ENCODE measurements around the gene CSRP3.

CSRP3 gene

DNA sequence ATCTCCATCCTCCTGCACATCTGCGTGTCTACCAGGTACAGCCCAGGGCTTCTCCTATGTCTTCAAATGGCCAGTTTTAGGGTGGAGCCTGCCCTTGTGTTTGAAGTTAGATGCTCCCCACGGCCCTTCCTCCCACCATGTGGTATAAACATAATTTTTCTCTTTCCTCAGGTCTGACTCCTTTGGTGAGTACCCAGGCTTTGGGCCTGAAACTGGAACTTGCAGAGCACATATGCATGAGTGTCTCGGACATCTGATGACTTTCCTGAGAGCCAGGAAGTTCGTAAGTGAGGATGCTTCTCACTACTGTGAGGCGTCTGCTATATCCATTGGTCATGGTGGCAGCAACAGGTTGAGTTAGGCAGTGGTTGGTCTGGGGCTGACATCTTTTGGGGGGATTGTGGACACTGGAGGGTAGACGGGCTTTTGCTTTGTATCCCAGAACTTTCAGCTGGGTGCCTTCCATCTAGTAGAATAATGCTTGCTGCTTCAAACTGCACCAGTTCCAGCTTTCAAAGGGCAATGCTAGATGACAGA lies 16.2 kb downstream of the CSRP3 start:
- Histone ChIP-seq H3K9me3 (ENCODE audit: control insufficient read depth, insufficient read depth, low read length) (no peaks in the 10 kb centered on the region), H3K27me3 (ENCODE audit: control insufficient read depth, insufficient read depth, low read length) (no peaks in the 10 kb centered on the region), H3K27ac (ENCODE audit: low read length) (no peak overlapping the region), H3K4me3 (ENCODE audit: low read length) (no peak overlapping the region), H3K36me3 (ENCODE audit: control insufficient read depth, insufficient read depth, low read length) (no peaks in the 10 kb centered on the region), H3K4me1 (ENCODE audit: control insufficient read depth, insufficient read depth, low read length) (no peaks in the 10 kb centered on the region)
- no CpG with 5 or more reads among the region's 6 CpGs for WGBS (ENCODE audit: insufficient coverage, insufficient read length)
- DNase-seq (ENCODE audit: low read depth, low spot score): no peak

DNA sequence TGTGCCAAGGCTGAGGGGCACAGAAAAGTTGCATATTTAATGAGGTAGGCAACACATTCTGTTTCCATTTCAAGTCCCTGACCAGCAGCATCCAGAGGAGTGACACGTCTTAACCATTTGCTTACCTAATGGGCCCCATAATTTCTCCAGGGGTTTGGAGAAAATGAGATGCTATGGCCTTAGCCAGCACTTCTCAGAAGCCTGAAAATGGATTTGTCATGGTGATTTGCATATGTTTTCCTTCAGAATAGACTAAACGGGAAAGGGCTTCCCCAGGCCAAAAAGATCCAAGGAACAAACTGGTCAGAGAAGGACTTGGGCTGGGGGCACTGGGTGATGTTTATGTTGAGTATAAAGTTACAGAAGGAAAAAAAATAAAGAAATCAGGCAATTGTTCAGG lies 16.7 kb downstream of the CSRP3 start:
- no CpG with 5 or more reads among the region's 2 CpGs for WGBS (ENCODE audit: insufficient coverage, insufficient read length)

DNA sequence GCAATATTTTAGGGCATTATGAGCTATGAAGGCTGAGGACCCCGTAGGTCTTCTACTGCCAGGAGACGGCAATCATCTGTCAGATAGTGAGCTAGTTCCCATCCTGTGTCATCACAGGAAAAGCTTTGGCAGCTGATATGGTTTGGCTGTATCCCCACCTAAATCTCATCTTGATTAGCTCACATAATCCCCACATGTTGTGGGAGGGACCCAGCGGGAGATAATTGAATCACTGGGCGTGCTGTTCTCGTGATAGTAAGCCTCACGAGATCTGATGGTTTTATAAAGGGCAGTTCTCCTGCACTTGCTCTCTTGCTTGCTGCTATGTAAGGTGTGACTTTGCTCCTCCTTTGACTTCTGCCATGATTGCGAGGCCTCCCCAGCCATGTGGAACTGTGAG lies 18.1 kb downstream of the CSRP3 start:
- Histone ChIP-seq H3K27me3 (ENCODE audit: control insufficient read depth, insufficient read depth, low read length) (no peaks in the 10 kb centered on the region), H3K9me3 (ENCODE audit: control insufficient read depth, insufficient read depth, low read length) (no peaks in the 10 kb centered on the region), H3K4me1 (ENCODE audit: control insufficient read depth, insufficient read depth, low read length) (no peaks in the 10 kb centered on the region), H3K36me3 (ENCODE audit: control insufficient read depth, insufficient read depth, low read length) (no peaks in the 10 kb centered on the region), H3K27ac (ENCODE audit: low read length) (no peak overlapping the region), H3K4me3 (ENCODE audit: low read length) (no peak overlapping the region)
- DNase-seq (ENCODE audit: low read depth, low spot score): no peak
- WGBS (ENCODE audit: insufficient coverage, insufficient read length): no CpG with 5 or more reads among the region's 7 CpGs

More for the DNA sequence above, 16.7 kb downstream of the CSRP3 start:
- Histone ChIP-seq H3K36me3 (ENCODE audit: control insufficient read depth, insufficient read depth, low read length) (no peaks in the 10 kb centered on the region), H3K4me3 (ENCODE audit: low read length) (no peak overlapping the region), H3K27me3 (ENCODE audit: control insufficient read depth, insufficient read depth, low read length) (no peaks in the 10 kb centered on the region), H3K9me3 (ENCODE audit: control insufficient read depth, insufficient read depth, low read length) (no peaks in the 10 kb centered on the region), H3K4me1 (ENCODE audit: control insufficient read depth, insufficient read depth, low read length) (no peaks in the 10 kb centered on the region), H3K27ac (ENCODE audit: low read length) (no peak overlapping the region)
- no peak for DNase-seq (ENCODE audit: low read depth, low spot score)

DNA sequence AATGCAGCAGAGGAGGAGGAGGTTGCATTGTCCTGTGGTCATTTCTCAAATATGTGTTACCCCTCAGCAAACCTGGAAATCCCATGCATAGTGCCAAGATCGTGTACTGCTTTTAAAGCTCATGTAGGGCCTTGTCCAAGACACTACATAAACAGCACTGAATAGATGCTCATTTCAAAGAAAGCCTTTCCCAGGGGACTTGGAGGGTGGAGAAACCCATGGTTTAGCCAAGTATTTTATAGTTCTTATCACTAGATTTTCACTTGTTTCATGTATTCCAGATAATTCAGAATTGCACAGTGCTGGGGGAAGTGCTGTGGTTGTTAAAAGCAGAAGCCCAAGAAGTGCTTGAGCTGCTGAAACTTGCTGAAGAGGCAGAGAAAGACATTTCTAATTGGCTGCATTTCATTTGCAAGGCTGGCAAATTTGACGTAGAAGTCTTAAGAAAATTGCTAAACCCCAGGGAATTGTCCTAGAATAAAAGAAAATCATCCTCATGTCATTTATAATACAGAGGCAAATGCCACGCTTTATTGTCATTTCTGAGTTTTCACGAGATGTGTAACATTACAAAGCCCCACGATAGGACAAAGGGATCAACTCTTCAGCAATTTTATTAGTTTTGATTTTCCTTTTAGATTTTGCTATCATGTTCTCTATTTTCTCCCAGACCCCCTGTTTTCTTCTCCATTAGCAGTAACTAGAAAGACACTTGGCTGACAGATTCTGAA lies 20.1 kb downstream of the CSRP3 start:
- H3K27ac ChIP-seq (ENCODE audit: low read length): no peak overlapping the region
- DNase-seq (ENCODE audit: low read depth, low spot score): no peak

DNA sequence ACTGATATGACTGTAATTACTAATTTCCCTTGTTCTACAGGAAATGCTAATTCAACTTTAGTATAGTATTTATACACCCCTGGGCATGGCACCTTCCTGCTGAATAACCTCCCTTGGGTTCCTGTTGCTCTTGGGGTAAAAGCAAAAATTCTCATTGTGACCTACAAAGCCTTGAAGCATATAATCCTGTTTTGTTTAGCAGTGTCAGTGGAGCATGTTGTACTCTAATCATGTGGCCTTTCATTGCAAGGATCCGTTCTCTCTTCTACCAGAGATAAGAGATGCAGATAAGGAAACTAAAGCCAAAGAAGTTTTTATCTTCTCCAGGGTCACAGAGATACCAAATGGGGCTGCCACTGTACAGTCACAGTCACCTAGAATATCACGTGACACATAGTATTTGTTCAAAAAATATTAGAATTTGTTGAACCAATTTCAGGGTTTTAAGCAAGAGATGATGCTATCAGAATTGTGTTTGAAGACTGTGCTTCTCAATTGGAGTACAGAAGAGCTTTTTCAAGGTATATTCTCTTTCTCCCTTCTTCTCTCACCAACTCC lies 25.1 kb downstream of the CSRP3 start:
- Histone ChIP-seq H3K4me1 (ENCODE audit: control insufficient read depth, insufficient read depth, low read length) (no peaks in the 10 kb centered on the region), H3K27ac (ENCODE audit: low read length) (no peak overlapping the region), H3K9me3 (ENCODE audit: control insufficient read depth, insufficient read depth, low read length) (no peaks in the 10 kb centered on the region), H3K36me3 (ENCODE audit: control insufficient read depth, insufficient read depth, low read length) (peaks cover 6% of the 10 kb centered on the region; the same call in 1 of the 2 replicates), H3K4me3 (ENCODE audit: low read length) (no peak overlapping the region), H3K27me3 (ENCODE audit: control insufficient read depth, insufficient read depth, low read length) (no peaks in the 10 kb centered on the region)
- no CpG with 5 or more reads among the region's 2 CpGs for WGBS (ENCODE audit: insufficient coverage, insufficient read length)
- no peak for DNase-seq (ENCODE audit: low read depth, low spot score)

More for the DNA sequence above, 20.1 kb downstream of the CSRP3 start:
- Histone ChIP-seq H3K27me3 (ENCODE audit: control insufficient read depth, insufficient read depth, low read length) (no peaks in the 10 kb centered on the region), H3K4me3 (ENCODE audit: low read length) (no peak overlapping the region), H3K9me3 (ENCODE audit: control insufficient read depth, insufficient read depth, low read length) (no peaks in the 10 kb centered on the region), H3K36me3 (ENCODE audit: control insufficient read depth, insufficient read depth, low read length) (no peaks in the 10 kb centered on the region), H3K4me1 (ENCODE audit: control insufficient read depth, insufficient read depth, low read length) (no peaks in the 10 kb centered on the region)
- no CpG with 5 or more reads among the region's 5 CpGs for WGBS (ENCODE audit: insufficient coverage, insufficient read length)

DNA sequence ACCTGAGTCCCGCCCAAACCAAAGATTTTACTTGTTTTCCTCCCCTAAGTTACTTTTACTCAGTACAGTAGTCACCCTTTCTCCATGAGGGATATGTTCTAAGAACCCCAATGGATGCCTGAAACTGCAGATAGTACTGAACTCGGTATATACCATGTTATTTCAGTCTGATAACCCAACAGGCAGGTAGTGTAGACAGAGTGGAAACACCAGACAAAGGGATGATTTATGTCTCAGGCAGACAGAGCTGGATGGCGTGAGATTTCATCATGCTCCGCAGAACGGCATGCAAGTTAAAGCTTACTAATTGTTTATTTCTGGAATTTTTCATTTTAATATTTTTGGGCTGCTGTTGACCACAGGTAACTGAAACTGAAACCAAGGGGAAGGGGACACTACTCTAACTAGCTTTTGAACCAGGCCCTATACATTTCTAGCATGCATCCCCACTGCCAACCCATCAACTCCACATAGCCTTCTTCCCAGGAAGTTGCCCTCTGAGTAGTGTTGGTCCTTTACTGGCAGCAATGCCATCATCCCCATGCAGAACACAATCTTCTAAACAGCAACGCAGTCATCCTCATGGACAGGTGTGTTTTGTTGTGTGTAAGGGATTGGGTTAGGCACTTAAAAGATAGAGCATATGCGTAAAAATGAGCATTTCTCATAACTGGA lies 27.7 kb downstream of the CSRP3 start:
- Histone ChIP-seq H3K27me3 (ENCODE audit: control insufficient read depth, insufficient read depth, low read length) (no peaks in the 10 kb centered on the region), H3K9me3 (ENCODE audit: control insufficient read depth, insufficient read depth, low read length) (no peaks in the 10 kb centered on the region), H3K27ac (ENCODE audit: low read length) (no peak overlapping the region), H3K4me1 (ENCODE audit: control insufficient read depth, insufficient read depth, low read length) (no peaks in the 10 kb centered on the region), H3K4me3 (ENCODE audit: low read length) (no peak overlapping the region), H3K36me3 (ENCODE audit: control insufficient read depth, insufficient read depth, low read length) (peaks cover 6% of the 10 kb centered on the region; the same call in 1 of the 2 replicates)
- DNase-seq (ENCODE audit: low read depth, low spot score): no peak
- WGBS (ENCODE audit: insufficient coverage, insufficient read length): no CpG with 5 or more reads among the region's 7 CpGs

DNA sequence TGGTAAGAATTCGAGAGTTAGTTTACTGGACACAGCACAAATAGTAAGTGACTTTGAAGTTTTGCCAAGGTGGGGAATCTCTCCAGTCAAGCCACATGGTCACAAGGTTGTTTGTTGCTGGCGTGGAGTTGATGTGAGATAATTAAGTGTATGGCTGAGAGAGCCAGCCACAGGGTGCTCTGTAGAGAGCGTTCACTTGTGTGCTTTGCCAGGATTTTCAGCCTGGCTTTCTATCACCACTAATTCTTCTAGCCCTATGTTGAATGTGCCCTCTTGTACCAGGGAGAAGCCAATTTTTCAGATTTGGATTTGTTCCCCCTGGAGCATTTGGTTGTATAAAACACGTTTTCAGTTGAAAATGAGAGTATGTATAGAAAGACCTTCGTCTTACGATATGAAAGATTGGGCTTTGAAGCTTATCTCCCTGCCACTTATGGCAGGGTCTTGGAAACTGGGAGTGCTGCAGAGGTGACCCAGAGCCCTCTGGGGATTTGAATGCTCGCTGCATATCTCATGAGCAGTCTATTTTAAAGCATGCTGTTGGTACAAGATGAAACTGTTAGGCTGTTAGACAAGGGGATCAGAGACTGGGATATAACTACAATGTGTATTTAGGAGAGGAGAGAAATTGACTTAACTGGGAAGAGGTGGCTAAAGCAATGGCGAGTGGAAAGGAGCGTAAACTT lies 28.6 kb downstream of the CSRP3 start:
- WGBS (ENCODE audit: insufficient coverage, insufficient read length): no CpG with 5 or more reads among the region's 9 CpGs
- DNase-seq (ENCODE audit: low read depth, low spot score): no peak
- H3K4me1 ChIP-seq (ENCODE audit: control insufficient read depth, insufficient read depth, low read length): no peaks in the 10 kb centered on the region
- no peak overlapping the region for H3K27ac ChIP-seq (ENCODE audit: low read length)
- peaks cover 6% of the 10 kb centered on the region; the same call in 1 of the 2 replicates for H3K36me3 ChIP-seq (ENCODE audit: control insufficient read depth, insufficient read depth, low read length)
- H3K4me3 ChIP-seq (ENCODE audit: low read length): no peak overlapping the region
- H3K9me3 ChIP-seq (ENCODE audit: control insufficient read depth, insufficient read depth, low read length): no peaks in the 10 kb centered on the region
- H3K27me3 ChIP-seq (ENCODE audit: control insufficient read depth, insufficient read depth, low read length): no peaks in the 10 kb centered on the region

DNA sequence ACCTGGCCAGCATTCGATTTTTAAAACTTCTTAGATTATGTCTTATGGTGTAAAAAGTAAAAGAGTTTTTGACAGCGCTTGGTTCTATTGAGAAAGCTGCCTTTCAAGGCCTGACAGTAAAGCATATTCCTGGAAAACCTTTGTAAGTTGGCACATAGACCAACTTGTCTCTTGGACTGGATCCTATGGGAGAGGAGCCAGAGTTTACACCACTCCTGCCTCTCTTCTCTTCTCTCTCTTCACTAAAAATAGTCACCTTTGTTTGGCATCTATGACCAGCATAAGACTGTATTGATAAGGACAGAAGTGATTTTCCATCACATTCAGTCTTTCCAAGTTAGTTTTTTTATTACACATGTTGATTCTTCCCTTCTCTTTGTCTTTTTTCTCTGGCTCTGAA lies 33.7 kb downstream of the CSRP3 start:
- H3K4me1 ChIP-seq (ENCODE audit: control insufficient read depth, insufficient read depth, low read length): no peaks in the 10 kb centered on the region
- H3K4me3 ChIP-seq (ENCODE audit: low read length): no peak overlapping the region
- no CpG with 5 or more reads among the region's 2 CpGs for WGBS (ENCODE audit: insufficient coverage, insufficient read length)
- no peaks in the 10 kb centered on the region for H3K27me3 ChIP-seq (ENCODE audit: control insufficient read depth, insufficient read depth, low read length)
- peaks cover 6% of the 10 kb centered on the region; the same call in 1 of the 2 replicates for H3K36me3 ChIP-seq (ENCODE audit: control insufficient read depth, insufficient read depth, low read length)
- H3K27ac ChIP-seq (ENCODE audit: low read length): no peak overlapping the region
- no peaks in the 10 kb centered on the region for H3K9me3 ChIP-seq (ENCODE audit: control insufficient read depth, insufficient read depth, low read length)
- DNase-seq (ENCODE audit: low read depth, low spot score): no peak

DNA sequence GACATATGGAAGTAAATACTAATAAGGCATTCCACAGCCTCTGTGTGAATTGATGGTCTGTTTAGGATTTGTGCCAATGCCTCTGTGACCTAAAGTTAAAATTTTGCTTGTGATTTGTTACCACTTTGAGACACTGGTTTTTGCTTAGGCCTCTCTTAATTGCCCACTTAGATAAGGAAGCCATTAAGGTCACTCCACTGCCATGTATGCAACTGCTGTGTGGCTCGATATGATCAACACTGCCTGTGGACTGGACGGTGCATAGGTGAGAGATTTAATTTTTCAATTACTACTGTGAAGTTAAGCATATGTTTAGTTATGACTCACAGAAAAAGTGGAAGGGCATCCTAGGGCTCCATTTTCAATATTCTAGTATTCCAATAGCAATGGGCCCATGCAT lies 36.9 kb downstream of the CSRP3 start:
- Histone ChIP-seq H3K36me3 (ENCODE audit: control insufficient read depth, insufficient read depth, low read length) (no peaks in the 10 kb centered on the region), H3K4me3 (ENCODE audit: low read length) (no peak overlapping the region), H3K4me1 (ENCODE audit: control insufficient read depth, insufficient read depth, low read length) (no peaks in the 10 kb centered on the region), H3K9me3 (ENCODE audit: control insufficient read depth, insufficient read depth, low read length) (no peaks in the 10 kb centered on the region), H3K27ac (ENCODE audit: low read length) (no peak overlapping the region), H3K27me3 (ENCODE audit: control insufficient read depth, insufficient read depth, low read length) (no peaks in the 10 kb centered on the region)
- no peak for DNase-seq (ENCODE audit: low read depth, low spot score)
- WGBS (ENCODE audit: insufficient coverage, insufficient read length): no CpG with 5 or more reads among the region's 2 CpGs

DNA sequence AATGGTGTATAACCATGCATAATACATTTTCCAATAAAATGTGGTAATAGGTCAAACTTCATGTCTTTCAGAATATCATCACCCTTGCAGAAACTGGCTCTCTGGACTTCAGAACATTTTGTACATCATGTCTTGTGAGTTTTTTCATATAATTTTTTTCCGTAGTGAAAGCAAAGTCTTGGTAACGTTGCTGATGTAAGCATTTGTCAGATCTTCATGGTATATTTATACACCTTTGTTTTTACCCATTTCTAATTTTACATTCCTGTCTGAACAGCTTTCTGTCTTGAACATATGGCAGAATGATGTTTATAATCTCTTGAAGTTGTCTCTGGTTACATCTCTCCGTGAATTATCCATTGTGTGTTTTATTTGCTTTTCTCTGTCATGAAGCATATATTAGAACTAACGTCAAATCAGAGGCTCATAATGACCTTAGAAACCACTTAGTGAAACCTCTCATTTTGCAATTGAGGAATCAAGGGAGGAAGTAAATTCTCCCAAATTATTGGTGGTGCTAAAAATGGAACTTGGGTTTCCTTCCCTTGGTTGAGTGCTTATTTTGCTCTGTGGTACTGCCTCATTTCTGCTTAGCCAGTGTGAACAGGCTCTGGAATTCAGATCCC lies 37.4 kb downstream of the CSRP3 start:
- no peaks in the 10 kb centered on the region for H3K27me3 ChIP-seq (ENCODE audit: control insufficient read depth, insufficient read depth, low read length)
- no peak for DNase-seq (ENCODE audit: low read depth, low spot score)
- H3K4me1 ChIP-seq (ENCODE audit: control insufficient read depth, insufficient read depth, low read length): no peaks in the 10 kb centered on the region
- no peaks in the 10 kb centered on the region for H3K36me3 ChIP-seq (ENCODE audit: control insufficient read depth, insufficient read depth, low read length)
- no peaks in the 10 kb centered on the region for H3K9me3 ChIP-seq (ENCODE audit: control insufficient read depth, insufficient read depth, low read length)
- no CpG with 5 or more reads among the region's 4 CpGs for WGBS (ENCODE audit: insufficient coverage, insufficient read length)
- no peak overlapping the region for H3K4me3 ChIP-seq (ENCODE audit: low read length)
- H3K27ac ChIP-seq (ENCODE audit: low read length): no peak overlapping the region

Data from iPS DF 6.9 (cell line).